Left colon (tissue), 2 donors: ENCODE measurements around the gene RBBP5. TPM values are rescaled to one million over a fixed set of nuclear protein-coding genes. Genes with fewer than 3 reads are reported as not detected.

Experiments
- ATAC-seq: fragments of 200-7000 bp; cut with Tn5 transposase; one replicate; pipeline ENCODE4 v1.9.1; 2020; ENCODE audit warnings: mild to moderate bottlenecking, moderate library complexity
- DNase-seq, 2 donors: peaks; one replicate each; pipeline ENCODE4 v3.0.0-alpha.2; 2020
- intact Hi-C, 2 donors: fragments of 100-400 bp; cut with DNase I in 1 of 2; cut with micrococcal nuclease in 1 of 2; formaldehyde crosslinking; loops; one replicate each; pipeline versions ENCODE4 v1.11.2 to v1.14.0; 2022; cut with DNase I, micrococcal nuclease
- total RNA-seq, 2 donors: library from RNA; stranded (reverse); fragmentation: NEBNext Ultra II Directional; extraction: Animal tissue kit (Norgen Biotek cat#: 25700); gene quantifications; one replicate each; pipeline ENCODE4 v1.2.1, GENCODE V29; 2021
- donor health status: DM: no; HTN: no; CAD: no.
- donor health status: DM: yes; HTN: yes; CAD: no.

Gene RBBP5
- total RNA-seq, 2 donors from 2014 or later: 12.9 to 14.0 TPM

- DNase-seq (no peak), ATAC-seq (peak; percentile 61)
- intact Hi-C loops: loop anchor here in 1 of 2 donors (5.0 kb wide), 1 partner anchor 79 kb away; no protein-coding TSS in a partner anchor
Observed at GRCh38 chr1:205066141-205066818, 55.5 kb downstream of the RBBP5 start.

GRCh38 chr1:205065666-205066065 lies 56.1 kb downstream of the RBBP5 start:
- intact Hi-C loops: loop anchor here in 1 of 2 donors (5.0 kb wide), 1 partner anchor 78 kb away; no protein-coding TSS in a partner anchor
- no peak for ATAC-seq

GRCh38 chr1:205064741-205065316 lies 56.9 kb downstream of the RBBP5 start:
- intact Hi-C loops: loop anchor here in 1 of 2 donors (5.0 kb wide), 1 partner anchor 78 kb away; no protein-coding TSS in a partner anchor
- ATAC-seq (no peak), DNase-seq (no peak)

More at GRCh38 chr1:205065666-205066065, 56.1 kb downstream of the RBBP5 start:
- DNase-seq: no peak

- no peak for ATAC-seq
- intact Hi-C loops: no loop called here
- no peak for DNase-seq
Observed at GRCh38 chr1:205064301-205064700, 57.5 kb downstream of the RBBP5 start.

GRCh38 chr1:205062895-205063294 lies 58.9 kb downstream of the RBBP5 start:
- no peak for DNase-seq
- intact Hi-C loops: no loop called here
- no peak for ATAC-seq

GRCh38 chr1:205062319-205062718 lies 59.5 kb downstream of the RBBP5 start:
- intact Hi-C loops: no loop called here
- no peak for ATAC-seq
- no peak for DNase-seq

GRCh38 chr1:205061665-205062069 lies 60.1 kb downstream of the RBBP5 start:
- ATAC-seq (peak; percentile 80), DNase-seq (peak; percentile 36 to 78)
- intact Hi-C loops: no loop called here

- ATAC-seq (no peak), DNase-seq (no peak)
- intact Hi-C loops: no loop called here
Observed at GRCh38 chr1:205061227-205061626, 60.6 kb downstream of the RBBP5 start.

GRCh38 chr1:205060746-205061145 lies 61.0 kb downstream of the RBBP5 start:
- intact Hi-C loops: no loop called here
- ATAC-seq (no peak), DNase-seq (no peak)

GRCh38 chr1:205059660-205060059 lies 62.1 kb downstream of the RBBP5 start:
- no peak for DNase-seq
- intact Hi-C loops: no loop called here

GRCh38 chr1:205058853-205059252 lies 62.9 kb downstream of the RBBP5 start:
- intact Hi-C loops: no loop called here
- DNase-seq (no peak), ATAC-seq (no peak)

More at GRCh38 chr1:205059660-205060059, 62.1 kb downstream of the RBBP5 start:
- no peak for ATAC-seq

- ATAC-seq: no peak
- DNase-seq: no peak
- intact Hi-C loops: no loop called here
Observed at GRCh38 chr1:205057808-205058575, 63.8 kb downstream of the RBBP5 start.

GRCh38 chr1:205056956-205057568 lies 64.7 kb downstream of the RBBP5 start:
- no peak for ATAC-seq
- intact Hi-C loops: no loop called here
- no peak for DNase-seq

GRCh38 chr1:205056188-205056611 lies 65.6 kb downstream of the RBBP5 start:
- DNase-seq (no peak), ATAC-seq (no peak)
- intact Hi-C loops: no loop called here

GRCh38 chr1:205054013-205054412 lies 67.8 kb downstream of the RBBP5 start:
- intact Hi-C loops: no loop called here
- DNase-seq: no peak
- no peak for ATAC-seq

GRCh38 chr1:205053296-205053695 lies 68.5 kb downstream of the RBBP5 start:
- DNase-seq (no peak), ATAC-seq (no peak)
- intact Hi-C loops: no loop called here

GRCh38 chr1:205052690-205053089 lies 69.1 kb downstream of the RBBP5 start:
- ATAC-seq (no peak), DNase-seq (no peak)
- intact Hi-C loops: no loop called here

- intact Hi-C loops: no loop called here
- ATAC-seq (no peak), DNase-seq (no peak)
Observed at GRCh38 chr1:205049479-205049878, 72.3 kb downstream of the RBBP5 start.

GRCh38 chr1:205048382-205048781 lies 73.4 kb downstream of the RBBP5 start:
- DNase-seq: no peak

More at GRCh38 chr1:205048382-205048781, 73.4 kb downstream of the RBBP5 start:
- intact Hi-C loops: no loop called here
- ATAC-seq: no peak
